ENCODE measurements around the gene C1GALT1. TPM values are rescaled to one million over a fixed set of nuclear protein-coding genes. Genes with fewer than 3 reads are reported as not detected.

Gene C1GALT1
- total RNA-seq, 1 donor = 90.0 TPM

GRCh38 chr7:7266257-7266881 lies 84.0 kb downstream of the C1GALT1 start:
- no peak overlapping the region for H3K4me3 ChIP-seq (ENCODE audit: low read depth, low read length)
- TF ChIP-seq CTCF (IDR thresholded peaks at IDR 0.05; ENCODE audit: insufficient read depth, low read length) = no peak
- no peak for DNase-seq (ENCODE audit: low read depth)

GRCh38 chr7:7271094-7271874 lies 88.9 kb downstream of the C1GALT1 start:
- no peak for TF ChIP-seq CTCF (IDR thresholded peaks at IDR 0.05; ENCODE audit: insufficient read depth, low read length)
- H3K4me3 ChIP-seq (ENCODE audit: low read depth, low read length) = no peak overlapping the region
- DNase-seq (ENCODE audit: low read depth) = no peak

GRCh38 chr7:7272294-7272693 lies 90.0 kb downstream of the C1GALT1 start:
- no peak overlapping the region for H3K4me3 ChIP-seq (ENCODE audit: low read depth, low read length)
- peak; percentile 63 for DNase-seq (ENCODE audit: low read depth)
- TF ChIP-seq CTCF (IDR thresholded peaks at IDR 0.05; ENCODE audit: insufficient read depth, low read length) = no peak

GRCh38 chr7:7274782-7275181 lies 92.4 kb downstream of the C1GALT1 start:
- no peak overlapping the region for H3K4me3 ChIP-seq (ENCODE audit: low read depth, low read length)
- DNase-seq (ENCODE audit: low read depth) = peak; percentile 57
- no peak for TF ChIP-seq CTCF (IDR thresholded peaks at IDR 0.05; ENCODE audit: insufficient read depth, low read length)

- TF ChIP-seq CTCF (IDR thresholded peaks at IDR 0.05; ENCODE audit: insufficient read depth, low read length) = no peak
- DNase-seq (ENCODE audit: low read depth) = peak; percentile 26
- no peak overlapping the region for H3K4me3 ChIP-seq (ENCODE audit: low read depth, low read length)
Measured at GRCh38 chr7:7276161-7276560, 93.8 kb downstream of the C1GALT1 start.

- DNase-seq (ENCODE audit: low read depth) = no peak
- H3K4me3 ChIP-seq (ENCODE audit: low read depth, low read length) = no peak overlapping the region
- no peak for TF ChIP-seq CTCF (IDR thresholded peaks at IDR 0.05; ENCODE audit: insufficient read depth, low read length)
Measured at GRCh38 chr7:7290429-7291122, 108.2 kb downstream of the C1GALT1 start.
